Ectodermal cell (in vitro differentiated cells): ENCODE data around the gene C3orf70.

Experiments used
- H3K27ac ChIP-seq: 2 replicates; pipeline ENCODE4 v1.7.0; 2013; ENCODE audit warnings: mild to moderate bottlenecking, low read depth, low read length; ENCODE audit not compliant: insufficient read depth, poor library complexity, severe bottlenecking
- H3K27me3 ChIP-seq: 2 replicates; pipeline ENCODE4 v1.7.0; 2013; ENCODE audit warnings: mild to moderate bottlenecking, low read length; ENCODE audit not compliant: insufficient read depth, control insufficient read depth, poor library complexity, severe bottlenecking
- H3K36me3 ChIP-seq: one replicate; pipeline ENCODE4 v1.7.0; 2013; ENCODE audit warnings: low read length; ENCODE audit not compliant: control insufficient read depth, insufficient read depth
- H3K4me1 ChIP-seq: one replicate; pipeline ENCODE4 v1.7.0; 2013; ENCODE audit warnings: low read length; ENCODE audit not compliant: control insufficient read depth, insufficient read depth
- H3K4me3 ChIP-seq: 2 replicates; pipeline ENCODE4 v1.7.0; 2013; ENCODE audit warnings: low read depth, low read length, control low read depth; ENCODE audit not compliant: insufficient read depth
- H3K9me3 ChIP-seq: 2 replicates; pipeline ENCODE4 v1.7.0; 2013; ENCODE audit warnings: mild to moderate bottlenecking, low read length, moderate library complexity; ENCODE audit not compliant: control insufficient read depth
- WGBS, 2 experiments: methylation state at CpG; one replicate each; pipeline ENCODE4 v1.1.7; 2013; ENCODE audit warnings: missing lambda C conversion rate in 2 of 2; 5-methylcytosine and 5-hydroxymethylcytosine counted together

Gene C3orf70

DNA sequence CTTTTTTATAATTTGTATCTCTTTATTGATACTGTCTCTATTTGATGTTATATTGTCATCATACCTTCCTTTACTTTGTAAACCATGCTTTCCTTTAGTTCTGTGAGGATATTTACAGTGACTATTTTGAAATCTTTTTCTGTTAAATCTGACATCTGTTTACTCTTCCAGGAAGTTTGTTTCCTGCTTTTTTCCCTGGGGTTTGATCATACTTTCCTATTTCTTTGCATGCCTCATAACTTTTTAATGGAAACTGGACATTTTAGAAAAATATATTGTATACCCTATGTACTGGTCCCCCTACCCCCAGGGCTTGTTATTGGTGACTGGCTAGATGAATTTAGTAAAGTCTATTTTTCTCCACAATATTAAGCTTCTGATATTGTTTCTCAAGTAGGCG is 115.1 kb downstream of the C3orf70 start:
- H3K36me3 ChIP-seq = no peaks in the 10 kb centered on the region

DNA sequence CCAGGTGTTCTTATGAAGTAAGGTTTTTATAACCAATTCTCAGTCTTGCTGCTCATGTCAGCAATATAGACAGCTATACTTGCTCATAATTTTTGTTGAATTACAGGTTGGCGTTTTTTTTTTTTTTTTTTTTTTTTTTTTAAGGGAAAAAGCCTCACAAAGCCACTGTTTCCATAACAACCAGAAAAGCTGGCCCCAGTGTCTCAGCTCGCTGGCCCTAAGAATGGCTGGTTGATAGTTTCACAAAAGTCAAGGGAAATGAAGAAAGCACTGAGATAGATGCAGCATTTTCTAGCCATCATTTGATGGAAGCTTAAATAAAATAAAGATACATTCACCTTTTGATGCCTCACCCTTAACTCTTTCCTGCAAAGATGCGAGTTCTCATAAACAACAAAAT is 121.9 kb downstream of the C3orf70 start:
- no peaks in the 10 kb centered on the region for H3K9me3 ChIP-seq
- no peak overlapping the region for H3K4me3 ChIP-seq
- no peaks in the 10 kb centered on the region for H3K27me3 ChIP-seq

More for the DNA sequence above, 115.1 kb downstream of the C3orf70 start:
- Histone ChIP-seq H3K27ac (no peak overlapping the region), H3K27me3 (no peaks in the 10 kb centered on the region), H3K4me3 (no peak overlapping the region), H3K9me3 (no peaks in the 10 kb centered on the region), H3K4me1 (no peaks in the 10 kb centered on the region)
- 92 to 100% methylated on average over 1 of the region's 1 CpG for WGBS, 2 experiments

DNA sequence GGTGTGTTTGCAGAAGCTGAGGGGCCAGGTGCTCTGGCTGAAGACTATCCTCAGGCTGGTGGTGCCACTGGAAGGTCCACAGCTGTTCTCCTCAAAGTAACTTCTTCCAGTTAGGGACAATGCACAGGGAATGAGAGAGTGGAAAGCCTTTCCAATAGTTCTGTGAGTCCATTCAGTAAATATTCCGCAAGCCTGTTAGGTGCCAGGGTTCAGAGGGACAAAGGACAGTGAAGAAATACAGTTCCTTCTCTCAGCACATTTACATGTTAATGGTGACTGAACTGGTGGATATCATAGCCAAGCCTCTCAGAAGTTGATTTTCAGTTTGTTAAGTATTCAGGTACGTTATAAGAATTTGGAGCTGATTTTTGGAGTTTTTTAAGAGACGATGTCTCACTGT is 122.5 kb downstream of the C3orf70 start:
- Histone ChIP-seq H3K27me3 (no peaks in the 10 kb centered on the region), H3K9me3 (no peaks in the 10 kb centered on the region), H3K27ac (no peak overlapping the region), H3K36me3 (no peaks in the 10 kb centered on the region), H3K4me3 (no peak overlapping the region), H3K4me1 (no peaks in the 10 kb centered on the region)
- 92% methylated on average over 3 of the region's 3 CpGs for WGBS, 2 experiments

More for the DNA sequence above, 121.9 kb downstream of the C3orf70 start:
- Histone ChIP-seq H3K36me3 (no peaks in the 10 kb centered on the region), H3K4me1 (no peaks in the 10 kb centered on the region), H3K27ac (no peak overlapping the region)
- WGBS, 2 experiments = 84 to 100% methylated on average over 1 to 3 of the region's 3 CpGs

DNA sequence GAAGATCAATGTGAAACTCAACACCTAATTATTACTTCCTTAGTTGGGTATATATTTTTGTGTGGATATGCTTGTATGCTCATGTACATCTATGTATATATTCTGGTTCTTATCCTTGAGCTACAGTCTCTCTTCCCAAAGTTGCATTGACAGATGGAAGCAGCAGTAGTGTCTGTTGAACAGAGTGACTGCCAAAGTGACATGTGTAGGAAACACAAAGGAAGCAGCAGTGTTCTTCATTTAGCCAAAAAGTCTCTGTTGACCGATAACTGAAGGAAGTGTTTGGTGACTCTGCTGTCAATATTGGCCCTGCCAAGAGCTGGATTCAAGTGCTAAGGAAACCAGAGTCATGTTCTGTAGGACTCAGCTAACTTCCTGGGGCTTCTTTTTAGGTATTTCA is 123.8 kb downstream of the C3orf70 start:
- H3K36me3 ChIP-seq = no peaks in the 10 kb centered on the region
- no peaks in the 10 kb centered on the region for H3K4me1 ChIP-seq
- H3K27me3 ChIP-seq = no peaks in the 10 kb centered on the region
- WGBS, 2 experiments = 91 to 93% methylated on average over 1 of the region's 1 CpG
- no peak overlapping the region for H3K27ac ChIP-seq
- no peaks in the 10 kb centered on the region for H3K9me3 ChIP-seq
- H3K4me3 ChIP-seq = no peak overlapping the region

DNA sequence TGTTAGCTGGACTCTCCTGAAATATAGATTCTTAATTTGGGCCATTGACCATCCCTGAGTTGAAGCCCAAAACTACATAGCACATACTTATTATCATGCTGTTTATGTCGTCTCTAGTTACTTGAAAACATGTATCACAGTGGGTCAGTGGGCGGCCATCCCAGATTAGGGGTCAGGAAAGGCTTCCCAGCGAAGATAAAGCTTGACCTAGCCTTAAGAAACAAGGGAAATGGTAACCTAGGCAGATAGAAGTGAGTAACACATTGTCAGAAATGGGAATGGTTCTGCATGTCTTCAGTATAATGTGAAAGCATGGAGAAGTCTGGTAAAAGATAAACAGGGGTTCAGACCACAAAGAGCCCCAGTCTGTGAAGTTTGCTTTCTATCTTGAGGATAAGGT is 124.7 kb downstream of the C3orf70 start:
- WGBS, 2 experiments = 93 to 97% methylated on average over 3 of the region's 3 CpGs
- Histone ChIP-seq H3K36me3 (no peaks in the 10 kb centered on the region), H3K27me3 (no peaks in the 10 kb centered on the region), H3K9me3 (no peaks in the 10 kb centered on the region), H3K4me1 (no peaks in the 10 kb centered on the region), H3K4me3 (no peak overlapping the region), H3K27ac (no peak overlapping the region)
